Neuronal stem cell (in vitro differentiated cells): Measurements from ENCODE around the gene PNMT.
A peak's percentile ranks its signal among the peaks of the same experiment; 100 is the strongest.

Source experiments
- DNase-seq: peaks from one replicate; pipeline ENCODE4 v3.0.0-alpha.2; 2013; ENCODE audit warnings: low spot score
- H2AFZ ChIP-seq: one replicate; pipeline ENCODE4 v1.6.1; 2013; ENCODE audit warnings: mild to moderate bottlenecking, low read length, inconsistent platforms
- H2AK5ac ChIP-seq: 2 replicates; pipeline ENCODE4 v1.6.1; 2013; ENCODE audit warnings: low read depth, mild to moderate bottlenecking, inconsistent platforms, low read length, moderate library complexity, mixed read lengths
- H2BK120ac ChIP-seq: 2 replicates; pipeline ENCODE4 v1.6.1; 2013; ENCODE audit warnings: low read depth, mild to moderate bottlenecking, inconsistent platforms, low read length, moderate library complexity, mixed read lengths
- H2BK12ac ChIP-seq: one replicate; pipeline ENCODE4 v1.6.1; 2013; ENCODE audit warnings: low read length, inconsistent platforms
- H2BK15ac ChIP-seq: 2 replicates; pipeline ENCODE4 v1.6.1; 2013; ENCODE audit warnings: mild to moderate bottlenecking, low read length, inconsistent platforms, mixed read lengths
- H2BK5ac ChIP-seq: one replicate; pipeline ENCODE4 v1.6.1; 2013; ENCODE audit warnings: inconsistent platforms, mild to moderate bottlenecking, low read length, moderate library complexity
- H3K14ac ChIP-seq: one replicate; pipeline ENCODE4 v1.6.1; 2013; ENCODE audit warnings: low read length, inconsistent platforms
- H3K18ac ChIP-seq: 2 replicates; pipeline ENCODE4 v1.6.1; 2013; ENCODE audit warnings: low read length, inconsistent platforms
- H3K23ac ChIP-seq: 2 replicates; pipeline ENCODE4 v1.6.1; 2013; ENCODE audit warnings: low read depth, mild to moderate bottlenecking, mixed read lengths, low read length, inconsistent platforms; ENCODE audit not compliant: poor library complexity
- H3K27ac ChIP-seq: replicated peaks from 3 replicates; pipeline ENCODE4 v1.5.1; 2013; ENCODE audit warnings: low read length, inconsistent platforms
- H3K27me3 ChIP-seq, 3 experiments: 2 replicates each; pipeline ENCODE4 v1.6.1; 2013; ENCODE audit warnings: low read length in 3 of 3, mild to moderate bottlenecking in 2 of 3, inconsistent platforms in 1 of 3, low read depth in 1 of 3, mixed read lengths in 1 of 3, moderate library complexity in 1 of 3; ENCODE audit not compliant: control insufficient read depth in 3 of 3, insufficient read depth in 3 of 3
- H3K36me3 ChIP-seq, 2 donors: replicated peaks in 1 of 2; 2 replicates each; pipeline ENCODE4 v1.6.1; 2013; ENCODE audit warnings: low read length in 2 of 2; ENCODE audit not compliant: control insufficient read depth in 2 of 2, insufficient read depth in 2 of 2
- H3K4ac ChIP-seq: 2 replicates; pipeline ENCODE4 v1.6.1; 2013; ENCODE audit warnings: inconsistent platforms, mild to moderate bottlenecking, low read length, moderate library complexity
- H3K4me1 ChIP-seq, 2 donors: 1 replicate in 1 of 2; 2 replicates in 1 of 2; pipeline ENCODE4 v1.6.1; 2013; ENCODE audit warnings: low read length in 2 of 2, low read depth in 1 of 2; ENCODE audit not compliant: control insufficient read depth in 2 of 2, insufficient read depth in 1 of 2
- H3K4me2 ChIP-seq: one replicate; pipeline ENCODE4 v1.6.1; 2013; ENCODE audit warnings: mild to moderate bottlenecking, low read length, inconsistent platforms; ENCODE audit not compliant: insufficient read depth, poor library complexity, severe bottlenecking
- H3K4me3 ChIP-seq, 2 donors: 2 replicates each; pipeline ENCODE4 v1.5.1; 2013; ENCODE audit warnings: low read length in 2 of 2, mild to moderate bottlenecking in 2 of 2, inconsistent platforms in 1 of 2, moderate library complexity in 1 of 2
- H3K79me1 ChIP-seq: one replicate; pipeline ENCODE4 v1.6.1; 2013; ENCODE audit warnings: low read depth, mild to moderate bottlenecking, inconsistent platforms, low read length, moderate library complexity
- H3K9ac ChIP-seq: one replicate; pipeline ENCODE4 v1.6.1; 2013; ENCODE audit warnings: mild to moderate bottlenecking, low read depth, low read length, inconsistent platforms; ENCODE audit not compliant: poor library complexity
- H3K9me3 ChIP-seq, 2 donors: replicated peaks in 1 of 2; 2 replicates each; pipeline versions ENCODE3 to v1.6.1; 2013; ENCODE audit warnings: low read length in 2 of 2, mild to moderate bottlenecking in 2 of 2, inconsistent platforms in 1 of 2, low read depth in 1 of 2, mixed read lengths in 1 of 2, moderate library complexity in 1 of 2; ENCODE audit not compliant: control insufficient read depth in 2 of 2, insufficient read depth in 1 of 2
- H4K8ac ChIP-seq: one replicate; pipeline ENCODE4 v1.6.1; 2013; ENCODE audit warnings: low read depth, mild to moderate bottlenecking, inconsistent platforms, low read length, moderate library complexity
- H4K91ac ChIP-seq: one replicate; pipeline ENCODE4 v1.6.1; 2013; ENCODE audit warnings: low read length, low read depth, mild to moderate bottlenecking, inconsistent platforms; ENCODE audit not compliant: poor library complexity
- WGBS, 2 donors: extraction: QIAGEN DNeasy Blood & Tissue Kit; methylation state at CpG; one replicate each; pipeline ENCODE4 v1.1.7; 2013; ENCODE audit warnings: missing lambda C conversion rate in 2 of 2, mixed read lengths in 1 of 2; ENCODE audit not compliant: insufficient read length in 2 of 2, insufficient replicate concordance in 1 of 2; ENCODE audit errors: extremely low coverage in 2 of 2; 5-methylcytosine and 5-hydroxymethylcytosine counted together

Gene PNMT

DNA sequence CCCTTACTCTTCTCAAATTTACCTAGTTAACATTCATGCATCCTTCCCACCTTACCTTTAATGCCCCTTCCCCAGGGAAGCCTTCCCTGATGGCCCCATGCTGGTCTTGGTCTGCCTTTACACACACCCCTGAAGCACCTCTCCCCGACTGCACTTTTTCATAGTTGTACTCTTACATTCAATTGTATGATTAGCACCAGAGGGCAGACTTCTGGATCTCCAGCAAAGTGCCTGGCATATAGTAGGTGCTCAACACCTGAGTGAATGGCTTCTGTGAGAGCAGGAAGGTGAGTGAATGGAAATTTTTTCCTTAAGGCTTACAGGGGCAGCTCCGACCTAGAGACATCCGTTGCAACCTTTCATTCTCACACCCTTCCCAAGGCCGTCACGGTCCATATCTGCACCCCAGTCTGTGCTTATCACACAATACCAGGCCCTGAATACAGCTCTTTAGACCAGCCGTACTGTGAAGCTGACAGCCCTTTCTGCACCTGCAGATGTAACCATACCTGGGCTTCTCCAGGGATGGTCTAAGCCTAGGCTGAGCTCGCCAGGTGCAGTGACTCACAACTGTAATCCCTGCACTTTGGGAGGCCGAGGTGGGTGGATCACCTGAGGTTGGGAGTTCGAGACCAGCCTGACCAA is 15.2 kb downstream of the PNMT start:
- H3K9me3 ChIP-seq, result no peaks in the 10 kb centered on the region
- H3K23ac ChIP-seq, result no peak overlapping the region
- no peak for DNase-seq
- no peak overlapping the region for H3K18ac ChIP-seq
- H3K27ac ChIP-seq, result no peak overlapping the region
- no peak overlapping the region for H4K91ac ChIP-seq
- no peak overlapping the region for H2AFZ ChIP-seq
- H3K4me1 ChIP-seq, result peaks cover 0 to 2% of the 10 kb centered on the region in 2 donors
- H4K8ac ChIP-seq, result no peak overlapping the region
- no peak overlapping the region for H2BK120ac ChIP-seq
- no peak overlapping the region for H3K4ac ChIP-seq
- H3K27me3 ChIP-seq, result no peaks in the 10 kb centered on the region
- no peak overlapping the region for H2BK12ac ChIP-seq
- H3K36me3 ChIP-seq, result peaks cover 3 to 14% of the 10 kb centered on the region in 2 donors
- peaks cover 2% of the 10 kb centered on the region for H3K79me1 ChIP-seq
- no peak overlapping the region for H2BK15ac ChIP-seq
- WGBS, 2 donors, result no CpG with 5 or more reads among the region's 9 CpGs
- no peak overlapping the region for H3K4me3 ChIP-seq
- peak overlapping the region; percentile 14 for H3K9ac ChIP-seq
- H3K4me2 ChIP-seq, result no peak overlapping the region
- no peak overlapping the region for H2AK5ac ChIP-seq
- H3K14ac ChIP-seq, result no peak overlapping the region
- H2BK5ac ChIP-seq, result no peak overlapping the region

DNA sequence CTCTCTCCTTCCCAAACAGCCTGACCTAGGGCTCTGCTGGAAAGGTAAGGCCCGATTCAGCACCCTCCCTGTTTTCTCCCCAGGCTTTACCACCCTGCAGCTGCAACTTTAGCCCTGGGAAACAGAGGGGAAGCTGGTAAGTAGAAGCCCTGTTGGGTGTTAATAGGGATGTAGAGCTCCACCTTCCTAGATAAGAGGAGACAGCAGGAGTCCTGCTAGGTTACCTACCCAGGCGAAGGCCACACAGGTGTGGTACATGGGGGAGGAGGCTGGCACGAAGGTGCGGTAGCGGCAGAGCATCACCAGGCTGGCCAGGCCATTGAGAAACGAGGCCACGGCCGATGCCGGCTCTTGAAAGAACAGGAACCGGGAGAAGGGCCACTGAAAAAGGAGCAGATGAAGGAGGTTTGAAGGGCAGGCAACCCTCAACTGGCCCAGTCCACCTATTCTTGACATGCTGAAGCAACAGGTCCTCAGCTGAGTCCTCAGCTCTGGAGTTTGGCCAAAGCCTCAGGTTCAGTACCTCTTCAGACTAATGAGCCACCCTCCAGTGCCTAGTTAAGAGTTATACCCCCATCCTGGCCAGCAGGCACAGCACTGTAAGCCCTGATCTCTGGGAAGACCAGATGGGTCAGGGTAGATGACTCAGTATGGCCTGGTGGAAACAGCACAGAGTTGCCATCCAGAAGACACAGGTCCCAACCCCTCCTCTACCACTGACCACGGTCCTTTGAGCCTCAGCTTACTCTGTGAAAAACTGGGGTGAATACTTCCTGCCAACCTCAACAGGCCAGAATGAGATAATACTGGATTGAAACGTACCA is 16.3 kb downstream of the PNMT start:
- Histone ChIP-seq H2AK5ac (no peak overlapping the region), H4K91ac (no peak overlapping the region), H3K23ac (no peak overlapping the region), H2AFZ (no peak overlapping the region), H3K4me2 (no peak overlapping the region), H3K4me3 (peak overlapping the region in 1 of 2 donors; percentile 24), H3K79me1 (peaks cover 2% of the 10 kb centered on the region), H2BK12ac (no peak overlapping the region), H3K14ac (no peak overlapping the region), H3K4ac (no peak overlapping the region), H3K27ac (no peak overlapping the region), H3K9me3 (no peaks in the 10 kb centered on the region), H3K4me1 (peaks cover 9 to 10% of the 10 kb centered on the region in 2 donors), H3K27me3 (no peaks in the 10 kb centered on the region), H2BK120ac (no peak overlapping the region), H4K8ac (no peak overlapping the region), H2BK15ac (no peak overlapping the region), H2BK5ac (no peak overlapping the region), H3K18ac (no peak overlapping the region), H3K36me3 (peaks cover 3 to 14% of the 10 kb centered on the region in 2 donors), H3K9ac (no peak overlapping the region)
- no CpG with 5 or more reads among the region's 12 CpGs for WGBS, 2 donors
- no peak for DNase-seq

DNA sequence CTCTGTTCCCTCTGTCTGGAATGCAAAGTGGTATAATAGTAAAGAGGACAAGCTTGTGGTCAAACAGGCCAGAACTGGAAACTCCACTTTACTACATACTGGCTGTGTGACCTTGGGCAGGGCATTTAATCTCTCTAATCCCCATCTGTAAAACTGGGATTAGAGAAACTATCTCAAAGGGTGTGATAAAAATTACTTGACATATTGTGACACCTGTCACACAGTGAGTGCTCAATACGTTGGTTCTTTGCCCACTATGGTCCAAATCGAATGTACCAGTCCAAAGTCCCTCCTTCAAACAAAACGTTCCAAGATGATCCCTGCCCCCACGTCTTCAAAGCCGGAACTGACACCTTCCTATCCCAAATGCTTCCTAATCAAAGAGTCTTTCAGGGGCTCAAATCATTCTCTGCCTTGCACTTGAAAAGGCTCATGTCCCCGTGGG is 18.9 kb downstream of the PNMT start:
- Histone ChIP-seq H2BK15ac (no peak overlapping the region), H3K18ac (no peak overlapping the region), H2AFZ (peak overlapping the region; percentile 97), H3K9ac (no peak overlapping the region), H2BK120ac (no peak overlapping the region), H3K27ac (no peak overlapping the region), H3K4me2 (peak overlapping the region; percentile 46), H2BK12ac (no peak overlapping the region), H3K4ac (no peak overlapping the region), H2AK5ac (no peak overlapping the region), H3K9me3 (no peaks in the 10 kb centered on the region), H4K8ac (no peak overlapping the region), H3K79me1 (peaks cover 2% of the 10 kb centered on the region), H3K23ac (no peak overlapping the region), H3K4me3 (peak overlapping the region in 1 of 2 donors; percentile 61), H3K14ac (no peak overlapping the region), H3K4me1 (peaks cover 9 to 10% of the 10 kb centered on the region in 2 donors), H3K36me3 (peaks cover 3 to 10% of the 10 kb centered on the region in 2 donors), H2BK5ac (no peak overlapping the region), H4K91ac (no peak overlapping the region), H3K27me3 (no peaks in the 10 kb centered on the region)
- WGBS, 2 donors, result no CpG with 5 or more reads among the region's 6 CpGs
- DNase-seq, result no peak
